ENCODE results near the gene MARCHF11.

DNA sequence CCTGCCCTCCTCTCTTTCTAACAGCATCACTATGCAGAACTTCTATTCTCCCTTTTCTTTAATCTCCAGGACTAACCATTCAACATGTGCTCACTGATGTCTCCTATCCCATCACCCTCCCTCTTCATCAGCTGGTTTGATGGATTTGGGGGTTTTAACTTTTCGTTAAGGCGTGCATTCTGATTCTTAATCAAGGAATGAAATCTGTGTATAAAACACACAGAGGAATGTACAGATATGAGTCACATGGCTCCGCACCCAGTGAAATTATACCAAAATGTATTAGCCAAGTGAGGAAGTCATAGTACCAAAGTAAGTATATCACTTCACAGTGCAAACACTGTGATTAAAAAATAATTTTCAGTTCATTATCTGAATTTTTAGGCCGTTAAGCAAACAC, 35.2 kb downstream of the MARCHF11 start:
- TF ChIP-seq CTCF (IDR thresholded peaks at IDR 0.05; ENCODE audit: poor library complexity), result no peak
- TF ChIP-seq EZH2 (IDR thresholded peaks at IDR 0.05; ENCODE audit: borderline replicate concordance), result no peak
